B cell (primary cell): ENCODE measurements around the gene PDXP. TPM values are rescaled to one million over a fixed set of nuclear protein-coding genes. Genes with fewer than 3 reads are reported as not detected.

Experiments
- ATAC-seq: fragments of 200-7000 bp; cut with Tn5 transposase; one replicate; pipeline ENCODE4 v1.10.0; 2021; ENCODE audit warnings: low read depth, mild to moderate bottlenecking, moderate number of reproducible peaks, moderate library complexity
- CTCF ChIA-PET: fragments of 350-600 bp; sonication (Branson Sonifier 250); formaldehyde crosslinking; loops from one replicate; lab custom pipeline; 2021; ENCODE audit warnings: antibody characterized with exemption, inconsistent platforms; lab: Charles Lee
- POLR2A ChIA-PET: fragments of 350-600 bp; sonication (Branson Sonifier 250); formaldehyde crosslinking; loops from one replicate; lab custom pipeline; 2021; ENCODE audit warnings: antibody characterized with exemption; lab: Charles Lee
- DNase-seq: peaks from one replicate; pipeline ENCODE4 v3.0.0; 2013
- H2AFZ ChIP-seq: 2 replicates; pipeline ENCODE4 v1.6.1; 2012; ENCODE audit warnings: mild to moderate bottlenecking, low read depth, low read length; ENCODE audit not compliant: insufficient read depth, poor library complexity, severe bottlenecking
- H3K27ac ChIP-seq, 2 donors: 1 replicate in 1 of 2; 2 replicates in 1 of 2; pipeline ENCODE4 v1.5.1; 2012 to 2013; ENCODE audit warnings: low read length in 2 of 2, mild to moderate bottlenecking in 2 of 2, moderate library complexity in 1 of 2
- H3K27me3 ChIP-seq, 4 experiments: fragments of 200-600 bp in 1 of 4; sonication (generic) in 1 of 4; replicated peaks in 1 of 4; 1 replicate in 2 of 4; 2 replicates in 2 of 4; pipeline versions ENCODE4 v1.6.1 to v1.7.0; 2013 to 2016; ENCODE audit warnings: low read length in 3 of 4, mild to moderate bottlenecking in 2 of 4, mixed read lengths in 1 of 4, moderate library complexity in 1 of 4; ENCODE audit not compliant: insufficient read depth in 4 of 4, control insufficient read depth in 3 of 4; ENCODE audit errors: control extremely low read depth in 1 of 4
- H3K36me3 ChIP-seq, 2 experiments: replicated peaks in 1 of 2; 1 replicate in 1 of 2; 2 replicates in 1 of 2; pipeline versions ENCODE4 v1.6.1 to v1.7.1; 2013; ENCODE audit warnings: low read length in 1 of 2; ENCODE audit not compliant: insufficient read depth in 2 of 2, control insufficient read depth in 1 of 2; ENCODE audit errors: control extremely low read depth in 1 of 2, extremely low read depth in 1 of 2
- H3K4me1 ChIP-seq, 2 donors: fragments of 200-600 bp in 1 of 2; sonication (generic) in 1 of 2; 1 replicate in 1 of 2; 2 replicates in 1 of 2; pipeline versions ENCODE4 v1.5.1 to v1.6.1; 2013 to 2017; ENCODE audit warnings: low read length in 2 of 2; ENCODE audit not compliant: control insufficient read depth in 2 of 2, insufficient read depth in 2 of 2
- H3K4me2 ChIP-seq: replicated peaks from 2 replicates; pipeline ENCODE3; 2012; ENCODE audit warnings: mild to moderate bottlenecking, low read depth, low read length; ENCODE audit not compliant: poor library complexity, severe bottlenecking
- H3K4me3 ChIP-seq, 5 experiments: fragments of 200-600 bp in 1 of 5; sonication (generic) in 1 of 5; 1 replicate in 3 of 5; 2 replicates in 2 of 5; pipeline versions ENCODE4 v1.5.1 to v1.7.0; 2011 to 2016; ENCODE audit warnings: low read length in 4 of 5, mild to moderate bottlenecking in 4 of 5, low read depth in 2 of 5, control low read depth in 1 of 5, moderate library complexity in 1 of 5; ENCODE audit not compliant: insufficient read depth in 1 of 5; ENCODE audit errors: control extremely low read depth in 1 of 5, extremely low read depth in 1 of 5
- H3K79me2 ChIP-seq: fragments of 200-600 bp; sonication (generic); one replicate; pipeline ENCODE4 v1.6.0; 2016; ENCODE audit warnings: low read length; ENCODE audit not compliant: control insufficient read depth, insufficient read depth
- H3K9ac ChIP-seq: fragments of 200-600 bp; sonication (generic); 2 replicates; pipeline ENCODE4 v1.6.1; 2017; ENCODE audit warnings: mild to moderate bottlenecking, low read length, moderate library complexity
- H3K9me3 ChIP-seq, 3 donors: one replicate each; pipeline versions ENCODE4 v1.6.1 to v1.7.1; 2013; ENCODE audit warnings: low read length in 2 of 3; ENCODE audit not compliant: control insufficient read depth in 2 of 3, insufficient read depth in 1 of 3; ENCODE audit errors: control extremely low read depth in 1 of 3
- H4K20me1 ChIP-seq: 2 replicates; pipeline ENCODE4 v1.6.0; 2012; ENCODE audit warnings: mild to moderate bottlenecking, low read length; ENCODE audit not compliant: insufficient read depth, control insufficient read depth, poor library complexity, severe bottlenecking
- H3K27ac Mint-ChIP-seq: one replicate; pipeline ENCODE4 v1.8.0; 2021; ENCODE audit warnings: mixed read lengths
- H3K27me3 Mint-ChIP-seq: one replicate; pipeline ENCODE4 v1.8.0; 2021; ENCODE audit warnings: mixed read lengths
- H3K4me1 Mint-ChIP-seq: one replicate; pipeline ENCODE4 v1.8.0; 2021; ENCODE audit warnings: mixed read lengths
- H3K4me3 Mint-ChIP-seq: one replicate; pipeline ENCODE4 v1.8.0; 2021; ENCODE audit warnings: mixed read lengths
- H3K9me3 Mint-ChIP-seq: one replicate; pipeline ENCODE4 v1.8.0; 2022; ENCODE audit warnings: mixed read lengths; ENCODE audit not compliant: insufficient read depth
- EZH2 ChIP-seq: IDR thresholded peaks from 2 replicates; pipeline ENCODE4 v1.6.1; 2012; ENCODE audit warnings: borderline replicate concordance, low read depth, mild to moderate bottlenecking, moderate library complexity, low read length; ENCODE audit not compliant: insufficient read depth, poor library complexity, severe bottlenecking
- WGBS: methylation state at CpG from one replicate; pipeline ENCODE4 v1.1.5; 2013; ENCODE audit warnings: missing lambda C conversion rate; ENCODE audit not compliant: insufficient coverage; 5-methylcytosine and 5-hydroxymethylcytosine counted together
- intact Hi-C: fragments of 100-400 bp; cut with micrococcal nuclease; formaldehyde crosslinking; loops from one replicate; pipeline ENCODE4 v1.10.0; 2022
- polyA plus RNA-seq: library from polyadenylated mRNA; depleted of rRNA; stranded (reverse); fragments of >200 nt; gene quantifications from 2 replicates; pipeline ENCODE4 v1.2.3, GENCODE V29; 2012
- total RNA-seq, 2 donors: library from RNA; stranded (reverse); fragments of 120-200 nt in 1 of 2; gene quantifications; 1 replicate in 1 of 2; 2 replicates in 1 of 2; pipeline versions ENCODE4 v1.2.3 to v1.2.4, GENCODE V29; 2013 to 2022
- TF ChIP-seq, protein P1 (sequence below): fragments of 200-600 bp; IDR thresholded peaks from one replicate; pipeline ENCODE4 v1.8.0; 2022; ENCODE audit warnings: antibody characterized with exemption, mild to moderate bottlenecking

The PDXP gene
- total and polyA plus RNA-seq, 2 donors (not counting 1 experiment from before 2014, with no cell fraction given) = 16.6 to 17.5 TPM

GRCh38 chr22:37675930-37676735 lies 17.6 kb downstream of the PDXP start:
- Histone ChIP-seq H3K9ac (peak overlapping the region; percentile 87), H2AFZ (peak overlapping the region; percentile 82), H3K36me3 (no peaks in the 10 kb centered on the region), H3K27ac (peak overlapping the region; percentile 98), H3K9me3 (no peaks in the 10 kb centered on the region), H3K4me1 (peaks cover 36 to 60% of the 10 kb centered on the region in 2 donors), H3K79me2 (peaks cover 25% of the 10 kb centered on the region), H3K4me3 (peak overlapping the region; percentile 73 to 92 (median 81)), H4K20me1 (no peaks in the 10 kb centered on the region), H3K4me2 (peak overlapping the region; percentile 91), H3K27me3 (no peaks in the 10 kb centered on the region)
- peak overlapping the region; percentile 96 for H3K4me3 Mint-ChIP-seq
- TF ChIP-seq EZH2 = no peak
- H3K9me3 Mint-ChIP-seq = no peaks in the 10 kb centered on the region
- no peaks in the 10 kb centered on the region for H3K27me3 Mint-ChIP-seq
- peak overlapping the region; percentile 97 for H3K27ac Mint-ChIP-seq
- ATAC-seq (no peak), DNase-seq (peak; percentile 36)
- CTCF ChIA-PET = interaction anchor here (0.6 to 23.0 kb wide), 7 partner anchors 5 to 168 kb away, joined by 3 to 501 read pairs (median 185); partner anchors contain the start of genes ANKRD54, GGA1, LGALS1 and NOL12
- intact Hi-C loops = loop anchor here (2.0 kb wide), 2 partner anchors 43 to 169 kb away; partner anchors contain the start of gene ANKRD54
- H3K4me1 Mint-ChIP-seq = peaks cover 49% of the 10 kb centered on the region
- 13% methylated on average over 7 of the region's 17 CpGs for WGBS
- POLR2A ChIA-PET = interaction anchor here (0.6 to 3.9 kb wide), 9 partner anchors 10 to 658 kb away, joined by 3 to 44 read pairs (median 13); partner anchors contain the start of genes GGA1 and PDXP

DNA sequence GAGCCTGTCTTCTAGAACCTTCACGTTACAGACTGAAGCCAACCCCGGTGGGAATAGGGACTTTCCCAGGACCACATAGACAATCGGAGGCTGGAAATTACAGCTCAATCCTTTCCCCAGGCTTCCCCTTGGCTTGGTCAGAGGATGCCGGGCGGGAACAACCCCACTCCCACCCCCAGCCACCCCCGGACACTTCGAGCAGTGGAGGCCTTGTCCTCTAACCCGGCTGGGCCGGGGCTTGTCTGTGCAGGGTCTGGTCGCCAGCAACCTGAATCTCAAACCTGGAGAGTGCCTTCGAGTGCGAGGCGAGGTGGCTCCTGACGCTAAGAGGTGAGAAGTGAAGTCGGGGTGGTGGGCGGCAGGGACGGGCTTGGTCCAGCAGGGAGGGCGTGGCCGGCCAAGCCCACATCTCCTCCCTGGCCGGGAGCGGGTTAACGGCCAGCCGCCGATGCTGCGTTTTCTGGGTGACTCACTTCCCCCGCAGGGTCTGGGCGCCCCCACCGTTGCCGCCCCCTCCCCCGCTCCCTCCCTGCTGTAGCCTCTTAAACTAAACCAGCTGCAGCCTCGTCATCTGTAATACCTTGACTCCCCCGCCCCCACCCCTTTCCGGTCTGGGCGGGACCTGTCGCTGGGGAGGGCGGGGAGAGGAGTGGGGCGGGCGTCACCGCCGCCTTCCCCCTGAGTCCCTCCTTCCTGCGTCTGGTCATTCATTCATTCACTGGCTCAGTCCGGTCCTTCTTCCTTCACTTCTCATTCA lies 18.4 kb downstream of the PDXP start:
- TF ChIP-seq EZH2 = no peak
- TF ChIP-seq, protein P1, sequence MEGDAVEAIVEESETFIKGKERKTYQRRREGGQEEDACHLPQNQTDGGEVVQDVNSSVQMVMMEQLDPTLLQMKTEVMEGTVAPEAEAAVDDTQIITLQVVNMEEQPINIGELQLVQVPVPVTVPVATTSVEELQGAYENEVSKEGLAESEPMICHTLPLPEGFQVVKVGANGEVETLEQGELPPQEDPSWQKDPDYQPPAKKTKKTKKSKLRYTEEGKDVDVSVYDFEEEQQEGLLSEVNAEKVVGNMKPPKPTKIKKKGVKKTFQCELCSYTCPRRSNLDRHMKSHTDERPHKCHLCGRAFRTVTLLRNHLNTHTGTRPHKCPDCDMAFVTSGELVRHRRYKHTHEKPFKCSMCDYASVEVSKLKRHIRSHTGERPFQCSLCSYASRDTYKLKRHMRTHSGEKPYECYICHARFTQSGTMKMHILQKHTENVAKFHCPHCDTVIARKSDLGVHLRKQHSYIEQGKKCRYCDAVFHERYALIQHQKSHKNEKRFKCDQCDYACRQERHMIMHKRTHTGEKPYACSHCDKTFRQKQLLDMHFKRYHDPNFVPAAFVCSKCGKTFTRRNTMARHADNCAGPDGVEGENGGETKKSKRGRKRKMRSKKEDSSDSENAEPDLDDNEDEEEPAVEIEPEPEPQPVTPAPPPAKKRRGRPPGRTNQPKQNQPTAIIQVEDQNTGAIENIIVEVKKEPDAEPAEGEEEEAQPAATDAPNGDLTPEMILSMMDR = no peak
- Histone ChIP-seq H3K36me3 (no peaks in the 10 kb centered on the region), H3K4me1 (peaks cover 34 to 63% of the 10 kb centered on the region in 2 donors), H3K4me2 (peak overlapping the region; percentile 91), H4K20me1 (no peaks in the 10 kb centered on the region), H3K27me3 (no peaks in the 10 kb centered on the region), H3K9me3 (no peaks in the 10 kb centered on the region), H3K4me3 (peak overlapping the region; percentile 73 to 92 (median 81)), H3K79me2 (peaks cover 25% of the 10 kb centered on the region), H3K27ac (peak overlapping the region; percentile 98), H2AFZ (peak overlapping the region; percentile 82), H3K9ac (peak overlapping the region; percentile 87)
- ChIA-PET CTCF (interaction anchor here (1.2 to 23.0 kb wide), 5 partner anchors 9 to 70 kb away, joined by 5 to 501 read pairs (median 185); partner anchors contain the start of genes LGALS1, NOL12, PDXP and SH3BP1), POLR2A (interaction anchor here (0.6 to 3.9 kb wide), 15 partner anchors 9 to 1146 kb away, joined by 3 to 44 read pairs (median 5); partner anchors contain the start of genes GGA1, NOL12 and PDXP)
- intact Hi-C loops = loop anchor here (1.0 to 2.0 kb wide), 7 partner anchors 9 to 168 kb away; partner anchors contain the start of genes ANKRD54, GGA1, NOL12 and PDXP
- Mint-ChIP-seq H3K4me3 (peak overlapping the region; percentile 96), H3K9me3 (no peaks in the 10 kb centered on the region), H3K27ac (peak overlapping the region; percentile 97), H3K27me3 (no peaks in the 10 kb centered on the region), H3K4me1 (peaks cover 56% of the 10 kb centered on the region)
- DNase-seq (peak; percentile 95), ATAC-seq (peak; percentile 83)
- WGBS = 1% methylated on average over 30 of the region's 42 CpGs
